DMS153 (cell line): ENCODE measurements around the gene TBCEL.
A peak's percentile ranks its signal among the peaks of the same experiment; 100 is the strongest.
"Not testable (repeated sequence)": the region's sequence is repeated elsewhere in the genome, so short reads cannot be mapped to it uniquely, and the experiment has no call there.

Source experiments
- DNase-seq: peaks from one replicate; lab custom pipeline; 2025; lab: John Stamatoyannopoulos, UW

The TBCEL gene

DNA sequence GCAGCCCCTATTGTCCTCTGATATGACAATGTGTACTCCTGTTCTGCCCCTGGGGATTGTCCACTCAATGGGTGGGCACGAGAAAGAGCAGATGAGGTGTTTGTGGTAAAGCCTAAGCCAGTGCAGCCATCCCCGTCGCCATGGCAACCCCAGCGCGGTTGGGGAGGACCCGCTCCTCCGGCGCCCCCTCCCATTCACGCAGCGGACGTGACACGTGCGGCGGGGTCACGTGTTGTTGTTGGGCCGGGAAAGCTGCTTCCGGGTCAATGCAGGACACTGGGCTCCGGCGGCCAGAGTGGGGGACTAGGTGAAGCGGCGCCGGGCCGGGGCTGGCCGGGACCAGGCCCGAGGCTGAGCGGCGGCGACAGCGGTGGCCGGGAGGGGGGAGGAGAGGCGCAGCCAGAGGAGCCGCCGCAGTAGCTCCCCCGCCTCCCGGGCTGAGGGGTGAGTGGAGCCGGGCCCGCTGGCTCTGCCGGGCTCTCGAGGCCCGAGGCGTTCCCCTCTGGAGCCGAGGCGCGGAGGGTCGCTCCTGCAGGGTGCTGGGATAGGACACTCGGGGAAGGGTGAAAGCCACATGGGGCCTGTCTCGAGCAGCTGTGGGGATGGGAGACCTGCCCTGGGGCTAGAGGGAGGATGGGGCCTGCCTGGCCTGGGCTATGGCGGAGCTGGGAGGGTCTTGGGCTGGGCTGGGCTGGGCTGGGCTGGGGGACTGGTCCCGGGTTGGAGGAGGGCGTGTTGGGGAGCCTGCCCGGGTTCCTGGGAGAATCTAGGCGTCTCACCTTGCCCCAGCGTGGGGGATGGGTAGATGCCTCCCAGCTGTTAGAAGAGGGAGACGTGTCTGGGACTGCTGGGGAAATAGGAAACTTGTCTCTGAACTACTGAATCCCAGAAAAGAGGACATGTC is at the start of gene TBCEL:
TBCEL (plus strand) TSS at position 255 of the 904 bp plus-strand sequence. CDS start 21,589 bp downstream, outside the sequence.
- peak; percentile 77 for DNase-seq

DNA sequence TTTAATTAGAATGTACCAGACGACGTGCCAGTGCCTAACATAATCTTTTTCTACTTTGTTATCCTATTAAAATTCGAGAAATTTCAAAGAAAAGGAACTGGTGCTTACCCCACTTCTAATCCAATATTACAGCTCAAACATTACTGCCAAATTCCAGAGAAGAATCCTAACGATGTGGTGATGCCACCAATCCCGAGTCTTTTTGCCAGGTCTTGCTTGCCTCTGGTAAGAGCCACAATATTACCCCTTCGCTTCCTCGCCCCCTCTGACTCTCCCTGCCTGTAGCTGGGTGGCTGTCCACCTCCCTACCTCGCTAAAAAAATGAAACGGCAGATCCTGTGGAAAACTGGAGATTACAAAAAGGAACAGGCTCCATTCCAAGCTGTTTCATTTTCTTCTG is 49.4 kb upstream of the TBCEL start:
- no peak for DNase-seq

DNA sequence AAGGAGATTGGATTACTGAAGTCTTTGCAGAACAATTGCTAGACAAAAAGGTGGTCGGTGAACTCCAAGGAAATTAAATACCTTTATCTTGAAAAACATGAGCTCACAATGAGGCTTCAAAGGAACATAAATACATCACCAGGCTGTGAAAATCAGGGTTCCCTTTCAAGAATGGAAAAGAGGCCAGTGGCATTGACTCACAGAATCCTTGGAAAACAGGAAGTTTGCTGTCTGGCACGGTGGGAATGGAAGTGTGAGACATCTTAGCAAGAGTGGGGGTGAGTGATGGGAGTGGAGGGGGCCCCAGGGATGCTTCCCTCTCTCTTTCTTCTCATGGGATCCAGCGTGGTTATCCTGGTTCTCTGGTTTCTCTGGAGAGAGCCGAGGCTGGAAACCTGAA is 48.9 kb upstream of the TBCEL start:
- no peak for DNase-seq

- no peak for DNase-seq
These were observed 46.4 kb upstream of the TBCEL start for GRCh38 chr11:120977266-120978137.

DNA sequence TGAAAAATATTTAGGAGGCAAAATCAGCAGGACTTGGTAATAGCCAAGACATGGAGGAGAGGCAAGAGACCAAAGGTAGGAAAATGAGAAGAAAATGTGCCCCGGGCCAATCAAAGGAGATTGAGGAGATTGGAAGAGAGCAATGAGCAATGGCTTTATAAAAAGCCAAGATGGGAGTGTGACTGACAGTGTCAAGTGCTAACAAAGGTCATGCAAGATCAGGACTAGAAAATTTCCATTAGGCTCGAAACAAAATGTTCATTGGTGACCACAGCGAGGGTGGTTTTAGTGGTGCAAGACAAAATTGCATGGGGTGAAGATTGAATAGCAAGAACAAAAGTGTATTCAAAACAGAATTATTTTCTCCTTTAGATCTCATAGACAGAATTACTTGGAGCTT is 45.2 kb upstream of the TBCEL start:
- no peak for DNase-seq

DNA sequence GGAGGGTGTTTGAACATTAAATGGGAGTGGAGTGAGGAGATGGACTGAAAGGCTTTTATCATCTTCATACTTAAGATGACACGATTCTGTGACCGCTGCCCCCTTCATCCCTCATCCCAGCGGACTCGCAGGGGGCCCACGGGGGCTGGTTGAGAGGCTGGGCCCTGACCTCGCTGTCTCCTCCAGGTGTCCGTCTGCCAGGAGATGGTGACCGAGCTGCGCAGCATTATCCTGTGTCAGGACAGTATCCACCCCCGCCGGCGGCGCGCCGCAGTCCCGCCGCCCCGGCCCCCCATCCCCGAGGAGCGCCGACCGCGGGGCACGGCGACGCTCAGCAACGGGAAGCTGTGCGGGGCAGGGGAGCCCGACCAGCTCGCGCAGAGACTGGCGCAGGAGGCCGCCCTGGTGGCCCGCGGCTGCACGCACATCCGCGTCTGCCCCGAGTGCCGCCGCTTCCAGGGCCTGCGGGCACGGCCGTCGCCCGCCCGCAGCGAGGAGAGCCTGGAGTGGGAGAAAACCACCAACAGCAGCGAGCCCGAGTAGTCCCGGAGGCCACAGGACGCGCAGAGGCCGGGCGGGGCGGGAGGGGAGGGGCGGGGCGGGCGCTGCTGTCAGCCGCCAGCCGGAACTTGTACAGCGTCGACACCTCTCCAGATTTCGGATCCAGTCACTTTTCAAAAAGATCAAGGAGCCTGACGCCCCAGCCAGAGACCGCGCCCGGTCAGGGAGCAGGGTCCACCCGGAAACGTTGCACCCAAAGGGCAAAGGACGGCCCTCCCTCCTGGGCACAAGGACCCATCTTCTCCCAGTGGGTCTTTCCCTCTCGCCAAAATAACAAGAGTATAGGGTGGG is 38.0 kb upstream of the TBCEL start:
- DNase-seq, result peak; percentile 56

DNA sequence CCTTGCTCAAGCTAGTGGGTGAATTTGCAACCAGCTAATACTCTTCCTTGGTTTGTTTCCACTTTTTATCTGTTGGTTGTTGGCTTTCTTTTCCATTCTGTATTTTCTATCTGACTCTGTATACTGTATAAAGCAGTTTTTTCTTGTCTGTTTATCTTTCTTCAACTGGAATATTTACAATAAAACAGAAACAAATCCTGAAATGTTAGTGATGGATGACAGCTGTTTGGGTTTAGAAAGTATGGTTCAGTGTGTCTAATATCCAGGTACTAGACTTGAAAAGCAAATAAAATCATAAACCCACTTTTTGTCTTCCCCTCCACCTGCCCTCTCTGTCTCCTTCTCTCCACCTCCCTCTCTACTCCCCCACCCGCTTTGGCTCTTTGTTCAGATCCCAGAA is 35.3 kb upstream of the TBCEL start:
- DNase-seq, result no peak

DNA sequence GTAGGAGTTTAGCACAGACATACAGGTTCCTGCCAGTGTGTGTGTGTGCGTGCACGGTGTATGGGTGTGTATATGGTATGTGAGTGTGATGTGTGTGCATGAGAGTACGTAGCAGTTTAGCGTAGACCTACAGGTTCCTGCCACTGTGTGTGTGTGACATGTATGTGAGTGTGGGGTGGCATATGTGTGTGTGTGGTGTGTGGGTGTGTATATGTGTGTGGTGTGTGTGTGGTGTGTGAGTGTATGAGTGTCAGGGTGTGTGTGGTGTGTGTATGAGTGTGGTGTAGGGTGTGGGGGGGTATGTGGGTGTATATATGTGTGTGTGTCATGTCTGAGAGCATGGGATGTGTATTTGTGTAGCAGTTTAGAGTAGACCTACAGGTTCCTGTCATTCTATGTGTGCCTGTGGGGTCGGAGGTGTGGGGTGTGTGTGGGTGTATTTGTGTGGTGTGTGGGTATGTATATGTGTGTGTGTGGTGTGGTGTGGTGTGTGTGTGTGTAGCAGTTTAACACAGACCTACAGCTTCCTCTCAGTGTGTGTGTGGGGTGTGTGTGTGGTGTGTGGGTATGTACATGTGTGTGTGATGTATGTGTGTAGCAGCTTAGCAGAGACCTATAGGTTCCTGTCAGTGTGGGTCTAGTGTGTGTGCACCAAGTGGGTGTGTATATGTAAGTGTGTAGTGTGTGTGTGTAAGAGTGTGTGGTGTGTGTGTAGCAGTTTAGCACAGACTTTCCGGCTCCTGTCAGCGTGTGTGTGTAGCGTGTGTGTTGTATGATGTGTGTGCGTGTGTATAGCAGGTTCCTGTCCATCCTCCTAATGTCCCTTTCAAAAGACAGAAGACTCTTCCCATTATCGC is 31.8 kb upstream of the TBCEL start:
- DNase-seq, result no peak

GRCh38 chr11:120994091-120994859 is 29.6 kb upstream of the TBCEL start:
- DNase-seq, result no peak

DNA sequence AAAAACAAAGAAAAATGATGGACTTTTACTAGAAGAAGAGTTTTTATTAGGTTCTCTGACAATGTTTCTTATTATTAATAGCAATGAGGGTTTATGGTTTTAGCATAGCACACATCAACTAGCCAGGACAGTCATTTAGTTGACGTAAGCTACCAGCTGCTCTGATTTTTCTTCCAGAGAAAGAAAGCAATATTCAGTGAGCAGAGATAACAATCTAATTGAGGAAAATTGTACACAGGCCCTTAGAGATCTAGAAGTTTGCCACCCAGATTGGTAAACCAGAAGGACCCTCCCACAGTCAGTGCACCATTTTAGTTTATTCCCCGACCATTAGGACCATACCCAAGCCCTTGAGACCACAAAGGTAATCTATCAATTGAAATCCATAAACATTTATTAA is 28.7 kb upstream of the TBCEL start:
- DNase-seq, result no peak

DNA sequence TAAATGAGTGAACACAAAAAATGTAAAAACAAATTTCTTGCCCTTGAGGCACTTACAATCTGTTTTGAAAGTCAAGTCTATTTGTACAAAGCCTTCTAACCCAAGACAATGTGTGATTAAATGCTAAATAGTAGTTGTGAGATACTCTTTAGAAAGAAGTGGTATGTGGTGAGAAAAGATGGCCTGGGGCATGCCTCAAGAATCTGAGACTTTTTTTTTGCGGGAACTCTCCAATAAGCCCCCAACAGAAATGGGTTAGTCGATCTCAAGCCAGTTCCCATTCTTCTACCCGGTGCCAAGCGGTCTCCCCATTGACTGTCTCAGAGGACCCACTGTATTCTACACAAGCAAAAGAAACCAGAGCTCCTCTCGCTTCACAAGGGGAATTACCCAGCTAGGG is 26.9 kb upstream of the TBCEL start:
- DNase-seq, result no peak

DNA sequence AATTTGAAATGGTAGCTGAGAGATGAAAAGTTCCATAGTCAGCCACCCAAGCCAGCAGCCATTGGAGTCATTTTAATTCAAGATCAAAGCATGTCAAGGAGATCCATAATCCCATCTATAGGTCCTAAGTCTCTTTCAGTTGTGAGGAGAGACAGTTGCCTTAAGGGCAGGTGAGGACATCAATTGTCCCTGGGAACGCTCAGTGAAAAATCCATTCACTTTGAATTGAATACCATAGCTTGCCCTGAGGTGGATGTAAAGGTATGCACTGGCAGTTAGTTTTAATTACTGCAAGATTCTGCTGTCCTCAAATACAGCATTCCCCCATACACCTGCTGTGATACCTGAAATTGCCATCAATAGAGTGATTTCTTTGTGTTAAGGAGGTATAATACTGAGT is 25.3 kb upstream of the TBCEL start:
- no peak for DNase-seq

GRCh38 chr11:121004206-121004840 is 19.6 kb upstream of the TBCEL start:
- DNase-seq, result no peak

DNA sequence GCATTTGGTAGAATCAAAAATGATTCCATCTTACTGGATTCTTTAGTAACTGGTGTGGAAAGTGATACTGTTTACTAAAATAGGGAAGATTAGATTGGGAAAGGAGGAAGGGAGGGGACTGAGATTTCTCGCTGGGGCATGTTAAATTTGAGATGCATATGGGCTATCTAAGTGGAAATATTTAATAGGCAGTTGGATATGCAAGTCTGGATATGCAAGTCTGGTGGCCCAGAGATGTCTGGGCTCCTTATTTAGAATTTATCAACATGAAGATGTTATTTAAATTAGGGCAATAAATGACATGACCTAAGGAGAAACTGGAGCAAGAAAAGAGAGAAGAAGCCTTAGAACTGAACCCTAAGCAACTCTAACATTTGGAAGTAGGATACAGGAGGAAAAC is 17.0 kb upstream of the TBCEL start:
- DNase-seq, result no peak

DNA sequence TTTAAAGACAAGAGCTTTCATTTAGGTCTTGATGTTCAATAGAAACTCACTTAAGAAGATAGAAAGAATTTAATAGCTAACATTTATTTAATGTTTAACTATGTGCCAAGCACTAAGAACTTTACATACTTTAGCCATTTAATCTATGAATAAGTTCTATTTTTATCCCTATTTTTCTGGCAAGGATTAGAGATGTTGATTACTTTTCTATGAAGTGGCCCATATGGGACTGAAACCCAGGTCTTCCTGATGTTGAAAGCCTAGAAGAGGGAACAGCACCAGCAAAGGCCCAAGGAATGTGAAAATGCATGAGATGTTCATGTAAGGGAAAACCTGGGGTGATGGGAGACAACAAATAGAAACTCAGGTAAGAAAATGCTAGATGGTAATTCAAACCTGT is 15.4 kb upstream of the TBCEL start:
- DNase-seq, result no peak

GRCh38 chr11:121012091-121012490 is 11.8 kb upstream of the TBCEL start:
- no peak for DNase-seq

DNA sequence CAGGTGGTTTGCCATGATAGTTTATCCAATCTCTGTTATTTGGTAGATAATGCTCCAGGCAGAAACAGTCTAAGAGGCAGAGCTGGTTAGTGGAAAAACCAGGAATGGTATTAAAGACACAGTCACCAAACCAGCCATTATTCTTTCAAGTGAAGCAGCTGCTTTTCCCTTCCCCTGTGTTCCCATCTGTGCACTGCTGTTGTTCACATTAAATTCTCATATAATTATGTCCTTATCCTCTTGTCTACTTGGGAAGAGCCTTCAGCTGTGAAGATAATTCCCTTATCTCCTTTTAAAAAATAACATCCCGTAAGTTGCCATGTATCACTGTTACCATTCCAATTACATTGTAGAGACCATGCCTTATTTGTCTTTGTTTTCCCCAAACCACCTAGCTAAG is 5.2 kb upstream of the TBCEL start:
- DNase-seq, result no peak

DNA sequence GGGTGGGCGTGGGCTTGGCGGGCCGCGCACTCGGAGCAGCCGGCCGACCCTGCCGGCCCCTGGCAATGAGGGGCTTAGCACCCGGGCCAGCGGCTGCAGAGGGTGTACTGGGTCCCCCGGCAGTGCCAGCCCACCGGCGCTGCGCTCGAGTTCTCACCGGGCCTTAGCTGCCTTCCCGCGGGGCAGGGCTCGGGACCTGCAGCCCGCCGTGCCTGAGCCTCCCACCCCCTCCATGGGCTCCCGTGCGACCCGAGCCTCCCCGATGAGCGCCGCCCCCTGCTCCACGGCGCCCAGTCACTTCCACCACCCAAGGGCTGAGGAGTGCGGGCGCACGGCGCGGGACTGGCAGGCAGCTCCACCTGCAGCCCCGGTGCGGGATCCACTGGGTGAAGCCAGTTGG is 2.2 kb upstream of the TBCEL start:
- DNase-seq, result not testable (repeated sequence)

DNA sequence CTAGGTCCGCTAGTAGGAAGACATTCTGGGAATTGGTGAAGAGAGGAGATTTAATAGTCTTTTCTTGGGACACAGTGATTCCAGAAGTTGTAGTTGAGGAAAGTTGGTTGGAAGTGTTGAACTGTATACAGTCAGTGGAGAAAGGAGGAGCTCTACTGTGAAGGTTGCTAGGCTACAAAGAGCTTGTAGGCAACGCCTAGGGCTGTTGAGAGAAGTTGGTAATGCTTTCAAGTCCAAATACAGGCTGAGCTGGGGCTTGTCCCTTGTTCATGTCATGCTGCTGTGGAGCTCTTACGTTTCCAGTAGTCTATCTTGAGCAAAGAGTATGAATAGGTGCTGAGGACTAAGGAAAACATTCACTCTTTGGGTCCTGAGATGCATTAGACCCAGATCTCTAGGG is 1.1 kb downstream of the TBCEL start:
- DNase-seq, result no peak

- no peak for DNase-seq
These were observed 5.3 kb downstream of the TBCEL start for GRCh38 chr11:121029153-121029552.
